ENCODE measurements around the gene CDKAL1. TPM values are rescaled to one million over a fixed set of nuclear protein-coding genes. Genes with fewer than 3 reads are reported as not detected.
"Not testable (repeated sequence)": the region's sequence is repeated elsewhere in the genome, so short reads cannot be mapped to it uniquely, and the experiment has no call there.

CDKAL1 gene
- total RNA-seq, 8 experiments from 2014 or later = 16.1 to 25.2 (median 20.2) TPM

GRCh38 chr6:20533746-20534294, 437 bp upstream of the CDKAL1 start:
- Histone ChIP-seq H3K27ac (peak overlapping the region in 1 of 2 donors; percentile 94), H3K4me1 (replicated peaks in 1 of 2) (peaks cover 5 to 8% of the 10 kb centered on the region in 2 donors), H3K4me3 (peak overlapping the region; percentile 82 to 97 (median 88))
- WGBS, 10 experiments = 0 to 87% (median 48%) methylated on average over 2 to 6 of the region's 6 CpGs; no CpG with 5 or more reads in 1 of the 10 experiments
- in situ Hi-C loops (cut with MboI; ENCODE audit: low pct_unique_long_range_greater_than_20kb in 2 of 9, low sequenced_read_pairs in 9 of 9, unreplicated experiment in 9 of 9) = loop anchor here in 3 of 9 experiments (25.0 kb wide), 2 partner anchors 247 to 447 kb away; no protein-coding TSS in a partner anchor
- no peak for ATAC-seq (replicated peaks in 6 of 8)

- no peak for ATAC-seq (replicated peaks in 6 of 8)
- WGBS, 10 experiments = 86 to 100% (median 100%) methylated on average over 1 of the region's 1 CpG; no CpG with 5 or more reads in 1 of the 10 experiments
- no peak overlapping the region for H3K27ac ChIP-seq
- H3K4me3 ChIP-seq = no peak overlapping the region
- in situ Hi-C loops (cut with MboI; ENCODE audit: low pct_unique_long_range_greater_than_20kb in 2 of 9, low sequenced_read_pairs in 9 of 9, unreplicated experiment in 9 of 9) = loop anchor here in 3 of 9 experiments (25.0 kb wide), 2 partner anchors 251 to 451 kb away; no protein-coding TSS in a partner anchor
- H3K4me1 ChIP-seq (replicated peaks in 1 of 2) = peaks cover 5 to 8% of the 10 kb centered on the region in 2 donors
Observed at GRCh38 chr6:20538131-20538662, 3.9 kb downstream of the CDKAL1 start.

DNA sequence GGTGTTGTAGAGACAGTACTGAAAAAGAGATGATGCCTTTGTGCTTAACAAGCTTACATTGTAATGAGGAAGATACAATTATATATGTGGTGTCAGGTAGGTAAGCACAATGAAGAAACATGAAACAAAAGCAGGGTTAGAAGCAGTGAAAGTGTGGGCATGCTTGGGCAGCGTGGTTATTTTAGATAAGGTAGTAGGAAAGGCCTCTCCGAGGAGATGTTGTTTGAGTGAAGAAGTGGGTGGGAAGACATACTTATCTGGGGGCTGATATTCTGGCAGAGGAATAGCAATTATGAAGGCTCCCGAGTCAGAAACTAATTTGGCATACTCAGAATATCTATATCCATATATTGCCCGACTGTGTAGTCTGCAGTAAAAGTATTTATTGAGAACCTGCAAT, 4.7 kb downstream of the CDKAL1 start:
- Histone ChIP-seq H3K27ac (no peak overlapping the region), H3K4me3 (no peak overlapping the region), H3K4me1 (replicated peaks in 1 of 2) (peaks cover 5 to 8% of the 10 kb centered on the region in 2 donors)
- in situ Hi-C loops (cut with MboI; ENCODE audit: low pct_unique_long_range_greater_than_20kb in 2 of 9, low sequenced_read_pairs in 9 of 9, unreplicated experiment in 9 of 9) = loop anchor here in 3 of 9 experiments (25.0 kb wide), 2 partner anchors 252 to 452 kb away; no protein-coding TSS in a partner anchor
- no peak for ATAC-seq (replicated peaks in 6 of 8)
- 80 to 100% (median 100%) methylated on average over 1 to 4 of the region's 4 CpGs; no CpG with 5 or more reads in 1 of the 10 experiments for WGBS, 10 experiments

GRCh38 chr6:20539387-20539786, 5.1 kb downstream of the CDKAL1 start:
- WGBS, 10 experiments = 90 to 100% (median 100%) methylated on average over 1 to 2 of the region's 2 CpGs; no CpG with 5 or more reads in 5 of the 10 experiments
- Histone ChIP-seq H3K4me1 (replicated peaks in 1 of 2) (peaks cover 5 to 8% of the 10 kb centered on the region in 2 donors), H3K4me3 (no peak overlapping the region), H3K27ac (no peak overlapping the region)
- ATAC-seq (replicated peaks in 6 of 8) = no peak
- in situ Hi-C loops (cut with MboI; ENCODE audit: low pct_unique_long_range_greater_than_20kb in 2 of 9, low sequenced_read_pairs in 9 of 9, unreplicated experiment in 9 of 9) = loop anchor here in 3 of 9 experiments (25.0 kb wide), 2 partner anchors 252 to 452 kb away; no protein-coding TSS in a partner anchor

DNA sequence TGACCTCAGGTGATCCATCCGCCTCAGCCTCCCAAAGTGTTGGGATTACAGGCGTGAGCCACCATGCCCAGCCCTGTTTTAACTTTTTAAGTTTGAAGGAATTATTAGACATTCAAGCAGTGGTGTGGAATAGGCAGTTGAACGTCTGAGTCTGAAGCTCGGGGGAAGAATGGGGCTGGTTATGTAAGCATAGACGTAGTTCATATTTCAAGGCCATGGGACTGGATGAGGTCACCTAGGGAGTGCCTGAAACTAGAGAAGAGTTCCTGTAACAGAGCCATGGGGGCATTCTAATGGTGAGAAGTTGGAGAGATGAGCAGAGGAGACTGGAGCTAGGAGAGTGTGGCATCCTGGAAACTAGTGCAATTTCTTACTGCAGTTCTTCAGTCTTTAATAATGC, 6.4 kb downstream of the CDKAL1 start:
- WGBS, 10 experiments = 18 to 100% (median 93%) methylated on average over 2 to 5 of the region's 5 CpGs; no CpG with 5 or more reads in 3 of the 10 experiments
- H3K27ac ChIP-seq = no peak overlapping the region
- peak in 3 of 8 experiments; percentile 29 to 98 (median 70) for ATAC-seq (replicated peaks in 6 of 8)
- H3K4me1 ChIP-seq (replicated peaks in 1 of 2) = peaks cover 1 to 2% of the 10 kb centered on the region in 2 donors
- no peak overlapping the region for H3K4me3 ChIP-seq
- in situ Hi-C loops (cut with MboI; ENCODE audit: low pct_unique_long_range_greater_than_20kb in 2 of 9, low sequenced_read_pairs in 9 of 9, unreplicated experiment in 9 of 9) = loop anchor here in 3 of 9 experiments (25.0 kb wide), 2 partner anchors 253 to 453 kb away; no protein-coding TSS in a partner anchor

DNA sequence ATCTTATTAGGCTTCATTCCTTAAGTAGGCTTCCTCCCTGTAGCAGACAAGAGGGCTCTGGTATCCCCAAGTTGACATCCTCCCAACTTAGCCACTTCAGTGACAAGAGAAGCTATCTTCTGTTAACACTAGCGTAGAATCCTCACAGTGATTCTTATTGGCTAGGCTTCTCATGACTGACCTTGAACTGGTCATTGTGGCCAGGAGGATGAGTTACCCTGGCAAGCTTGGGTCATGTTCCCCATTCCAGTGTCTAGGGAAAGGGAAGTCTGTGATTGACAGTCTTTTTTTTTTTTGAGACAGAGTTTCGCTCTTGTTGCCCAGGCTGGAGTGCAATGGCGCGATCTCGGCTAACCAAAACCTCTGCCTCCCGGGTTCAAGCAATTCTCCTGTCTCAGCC, 7.1 kb downstream of the CDKAL1 start:
- no peak overlapping the region for H3K4me3 ChIP-seq
- no peak for ATAC-seq (replicated peaks in 6 of 8)
- in situ Hi-C loops (cut with MboI; ENCODE audit: low pct_unique_long_range_greater_than_20kb in 2 of 9, low sequenced_read_pairs in 9 of 9, unreplicated experiment in 9 of 9) = loop anchor here in 3 of 9 experiments (25.0 kb wide), 2 partner anchors 254 to 454 kb away; no protein-coding TSS in a partner anchor
- no peaks in the 10 kb centered on the region for H3K4me1 ChIP-seq (replicated peaks in 1 of 2)
- WGBS, 10 experiments = 83 to 100% (median 98%) methylated on average over 1 to 6 of the region's 6 CpGs; no CpG with 5 or more reads in 2 of the 10 experiments
- no peak overlapping the region for H3K27ac ChIP-seq

DNA sequence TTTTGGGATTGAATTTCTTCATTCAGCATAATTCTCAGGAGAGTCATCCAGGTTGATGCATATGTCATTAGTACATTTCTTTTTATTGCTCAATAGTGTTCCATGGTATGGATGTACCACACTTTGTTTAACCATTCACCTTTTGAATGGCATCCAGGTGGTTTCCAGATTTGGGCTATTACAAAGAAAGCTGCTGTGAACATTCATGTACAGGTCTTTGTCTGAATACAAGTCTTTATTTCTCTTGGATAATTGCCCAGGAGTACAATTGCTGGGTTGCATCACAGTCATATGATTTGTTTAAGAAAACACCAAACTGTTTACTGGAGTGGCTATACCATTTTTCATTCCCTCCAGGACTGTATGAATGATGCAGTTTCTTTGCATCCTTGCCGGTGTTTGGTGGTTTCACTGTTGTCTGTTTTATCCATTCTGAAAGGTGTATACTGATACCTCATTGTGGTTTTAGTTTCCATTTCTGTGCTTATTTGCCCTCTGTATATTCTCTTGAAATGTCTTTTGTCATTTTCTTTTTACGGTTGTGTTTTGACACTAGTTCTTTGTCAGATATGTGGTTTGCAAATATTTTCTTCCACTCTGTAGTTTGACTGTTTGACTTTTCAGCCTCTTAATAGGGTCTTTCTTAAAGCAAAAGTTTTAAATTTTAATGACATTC, 8.8 kb downstream of the CDKAL1 start:
- Histone ChIP-seq H3K27ac (no peak overlapping the region), H3K4me3 (no peak overlapping the region), H3K4me1 (replicated peaks in 1 of 2) (no peaks in the 10 kb centered on the region)
- in situ Hi-C loops (cut with MboI; ENCODE audit: low pct_unique_long_range_greater_than_20kb in 2 of 9, low sequenced_read_pairs in 9 of 9, unreplicated experiment in 9 of 9) = loop anchor here in 3 of 9 experiments (25.0 kb wide), 2 partner anchors 256 to 456 kb away; no protein-coding TSS in a partner anchor
- peak in 4 of 8 experiments; percentile 10 to 68 (median 50) for ATAC-seq (replicated peaks in 6 of 8)
- WGBS, 10 experiments = 66 to 100% (median 88%) methylated on average over 1 to 2 of the region's 2 CpGs

GRCh38 chr6:20548264-20548663, 14.0 kb downstream of the CDKAL1 start:
- 91 to 100% (median 100%) methylated on average over 1 of the region's 1 CpG; no CpG with 5 or more reads in 2 of the 10 experiments for WGBS, 10 experiments
- Histone ChIP-seq H3K4me3 (no peak overlapping the region), H3K27ac (no peak overlapping the region), H3K4me1 (replicated peaks in 1 of 2) (no peaks in the 10 kb centered on the region)
- in situ Hi-C loops (cut with MboI; ENCODE audit: low pct_unique_long_range_greater_than_20kb in 2 of 9, low sequenced_read_pairs in 9 of 9, unreplicated experiment in 9 of 9) = loop anchor here in 3 of 9 experiments (25.0 kb wide), 2 partner anchors 261 to 461 kb away; no protein-coding TSS in a partner anchor
- ATAC-seq (replicated peaks in 6 of 8) = no peak

DNA sequence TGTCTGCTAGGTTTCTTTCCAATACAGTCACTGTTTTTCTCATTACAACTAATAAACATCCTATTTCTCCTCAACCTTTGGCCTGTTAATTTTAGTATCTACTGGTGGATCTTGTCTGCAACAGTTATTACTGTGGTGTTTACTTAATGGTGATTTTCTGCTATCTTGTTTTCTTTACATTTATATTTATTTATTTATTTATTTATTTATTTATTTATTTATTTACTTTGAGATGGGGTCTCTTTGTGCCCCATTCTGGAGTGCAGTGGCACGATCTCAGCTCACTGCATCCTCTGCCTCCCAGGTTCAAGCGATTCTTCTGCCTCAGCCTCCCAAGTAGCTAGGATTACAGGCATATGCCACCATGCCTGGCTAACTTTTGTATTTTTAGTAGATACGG, 15.1 kb downstream of the CDKAL1 start:
- not testable (repeated sequence) for ATAC-seq (replicated peaks in 6 of 8); H3K4me1 ChIP-seq (replicated peaks in 1 of 2); H3K4me3 ChIP-seq; H3K27ac ChIP-seq
- WGBS, 10 experiments = 93 to 100% (median 100%) methylated on average over 2 to 3 of the region's 3 CpGs; no CpG with 5 or more reads in 3 of the 10 experiments
- in situ Hi-C loops (cut with MboI; ENCODE audit: low pct_unique_long_range_greater_than_20kb in 2 of 9, low sequenced_read_pairs in 9 of 9, unreplicated experiment in 9 of 9) = loop anchor here in 3 of 9 experiments (25.0 kb wide), 2 partner anchors 262 to 462 kb away; no protein-coding TSS in a partner anchor

- in situ Hi-C loops (cut with MboI; ENCODE audit: low pct_unique_long_range_greater_than_20kb in 2 of 9, low sequenced_read_pairs in 9 of 9, unreplicated experiment in 9 of 9) = loop anchor here in 4 of 9 experiments (25.0 kb wide), 2 partner anchors 1033 to 1583 kb away; partner anchors contain the start of gene SOX4 (in 4 of the 4)
- Histone ChIP-seq H3K27ac (no peak overlapping the region), H3K4me3 (no peak overlapping the region), H3K4me1 (replicated peaks in 1 of 2) (no peaks in the 10 kb centered on the region)
- 25 to 90% (median 68%) methylated on average over 1 to 2 of the region's 2 CpGs; no CpG with 5 or more reads in 2 of the 10 experiments for WGBS, 10 experiments
- ATAC-seq (replicated peaks in 6 of 8) = no peak
Observed at GRCh38 chr6:20554326-20554725, 20.1 kb downstream of the CDKAL1 start.

- Histone ChIP-seq H3K4me1 (replicated peaks in 1 of 2) (no peaks in the 10 kb centered on the region), H3K27ac (no peak overlapping the region), H3K4me3 (no peak overlapping the region)
- ATAC-seq (replicated peaks in 6 of 8) = no peak
- WGBS, 10 experiments = 80 to 100% (median 100%) methylated on average over 1 of the region's 1 CpG; no CpG with 5 or more reads in 4 of the 10 experiments
- in situ Hi-C loops (cut with MboI; ENCODE audit: low pct_unique_long_range_greater_than_20kb in 2 of 9, low sequenced_read_pairs in 9 of 9, unreplicated experiment in 9 of 9) = loop anchor here in 4 of 9 experiments (25.0 kb wide), 2 partner anchors 1032 to 1582 kb away; partner anchors contain the start of gene SOX4 (in 4 of the 4)
Observed at GRCh38 chr6:20554817-20555216, 20.6 kb downstream of the CDKAL1 start.

DNA sequence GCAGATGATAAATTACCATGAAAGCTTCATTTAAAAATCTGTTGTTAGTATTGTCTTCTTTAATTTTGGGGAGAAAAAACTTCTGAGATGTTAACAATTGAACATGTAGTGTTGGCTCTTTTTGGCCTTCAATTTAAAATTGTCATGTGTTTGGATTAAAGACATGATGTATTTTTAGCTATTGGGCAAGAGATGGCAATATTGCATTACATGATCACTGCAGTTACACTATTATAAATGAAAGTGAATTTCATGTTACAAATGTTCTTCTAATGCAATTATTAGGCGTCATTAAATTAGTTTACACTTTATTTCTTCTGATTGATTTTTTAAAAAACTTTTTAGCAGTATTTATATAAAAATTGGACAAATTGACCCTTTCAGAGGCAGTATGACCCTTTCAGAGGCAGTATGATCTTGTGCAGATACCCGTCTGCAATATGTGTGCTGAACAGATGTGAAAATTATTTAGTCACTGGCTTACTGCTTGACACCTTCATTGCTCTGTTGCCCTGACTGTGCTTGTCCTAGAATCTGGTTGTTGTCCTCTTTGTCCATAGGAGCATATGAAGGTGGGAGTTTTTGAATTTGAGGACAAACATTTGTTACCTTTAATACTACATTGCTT, 25.8 kb downstream of the CDKAL1 start:
- ATAC-seq (replicated peaks in 6 of 8) = peak in 3 of 8 experiments; percentile 60 to 81 (median 78)

More for the DNA sequence above, 25.8 kb downstream of the CDKAL1 start:
- Histone ChIP-seq H3K4me3 (no peak overlapping the region), H3K4me1 (replicated peaks in 1 of 2) (peaks cover 6 to 20% of the 10 kb centered on the region in 2 donors), H3K27ac (no peak overlapping the region)
- 20 to 89% (median 50%) methylated on average over 1 to 2 of the region's 2 CpGs; no CpG with 5 or more reads in 1 of the 10 experiments for WGBS, 10 experiments
- in situ Hi-C loops (cut with MboI; ENCODE audit: low pct_unique_long_range_greater_than_20kb in 2 of 9, low sequenced_read_pairs in 9 of 9, unreplicated experiment in 9 of 9) = loop anchor here in 6 of 9 experiments (10.0 to 25.0 kb wide), 3 partner anchors 1025 to 1577 kb away; partner anchors contain the start of gene SOX4 (in 4 of the 6)

Data from motor neuron (in vitro differentiated cells).